Tracheal epithelial cell (primary cell): Measurements from ENCODE around the gene RUBCN. TPM values are rescaled to one million over a fixed set of nuclear protein-coding genes. Genes with fewer than 3 reads are reported as not detected.

ENCODE experiments used
- total RNA-seq: library from RNA; depleted of rRNA; stranded (reverse); fragments of >200 nt; gene quantifications from 2 replicates; pipeline ENCODE4 v1.2.1, GENCODE V29; 2014

Gene RUBCN
- total RNA-seq, result 7.7 and 9.9 TPM in 2 replicates

DNA sequence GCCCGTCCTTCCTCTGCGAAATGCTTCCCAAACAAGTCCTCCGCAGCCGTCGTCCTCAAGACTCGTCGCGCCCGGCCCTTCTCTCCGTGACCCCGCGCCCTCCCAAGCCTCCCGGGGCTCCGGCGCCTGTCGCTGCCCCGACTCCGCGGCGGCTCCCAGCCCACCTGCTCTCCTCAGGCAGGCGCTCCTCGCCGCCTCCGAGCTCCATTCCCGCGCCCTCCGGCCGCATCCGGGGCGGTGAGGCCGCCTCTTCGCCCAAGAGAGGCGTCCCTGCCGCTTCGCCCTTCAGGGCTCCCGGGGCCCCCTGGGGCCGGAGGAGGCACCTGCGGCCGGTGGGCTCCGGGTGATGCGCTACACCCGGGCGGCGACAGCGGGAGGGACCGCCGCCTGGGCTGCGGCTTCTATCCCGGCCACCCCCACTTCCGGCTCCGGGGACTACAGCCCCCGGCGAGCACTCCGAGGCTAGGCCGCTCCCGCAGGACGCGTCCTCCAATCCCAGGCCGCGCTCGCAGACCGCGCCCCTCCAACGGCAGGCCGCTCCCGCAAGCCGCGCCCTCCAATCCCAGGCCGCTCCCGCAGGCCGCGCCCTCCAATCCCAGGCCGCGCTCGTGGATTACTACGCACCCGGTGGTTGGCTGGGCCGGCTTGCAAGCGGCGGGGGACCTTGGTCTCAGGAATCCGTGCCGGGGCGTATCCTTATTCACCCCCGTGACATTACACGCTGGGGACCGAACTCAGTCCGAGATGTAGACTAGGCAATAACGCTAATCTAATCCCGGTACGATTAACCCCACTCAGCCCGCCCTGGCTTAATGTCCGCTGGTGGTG, at the start of gene RUBCN:
Gene RUBCN, minus strand, starts transcription at position 414 of the 828 bp plus-strand sequence. Its CDS starts 185 bp downstream, at position 229.

DNA sequence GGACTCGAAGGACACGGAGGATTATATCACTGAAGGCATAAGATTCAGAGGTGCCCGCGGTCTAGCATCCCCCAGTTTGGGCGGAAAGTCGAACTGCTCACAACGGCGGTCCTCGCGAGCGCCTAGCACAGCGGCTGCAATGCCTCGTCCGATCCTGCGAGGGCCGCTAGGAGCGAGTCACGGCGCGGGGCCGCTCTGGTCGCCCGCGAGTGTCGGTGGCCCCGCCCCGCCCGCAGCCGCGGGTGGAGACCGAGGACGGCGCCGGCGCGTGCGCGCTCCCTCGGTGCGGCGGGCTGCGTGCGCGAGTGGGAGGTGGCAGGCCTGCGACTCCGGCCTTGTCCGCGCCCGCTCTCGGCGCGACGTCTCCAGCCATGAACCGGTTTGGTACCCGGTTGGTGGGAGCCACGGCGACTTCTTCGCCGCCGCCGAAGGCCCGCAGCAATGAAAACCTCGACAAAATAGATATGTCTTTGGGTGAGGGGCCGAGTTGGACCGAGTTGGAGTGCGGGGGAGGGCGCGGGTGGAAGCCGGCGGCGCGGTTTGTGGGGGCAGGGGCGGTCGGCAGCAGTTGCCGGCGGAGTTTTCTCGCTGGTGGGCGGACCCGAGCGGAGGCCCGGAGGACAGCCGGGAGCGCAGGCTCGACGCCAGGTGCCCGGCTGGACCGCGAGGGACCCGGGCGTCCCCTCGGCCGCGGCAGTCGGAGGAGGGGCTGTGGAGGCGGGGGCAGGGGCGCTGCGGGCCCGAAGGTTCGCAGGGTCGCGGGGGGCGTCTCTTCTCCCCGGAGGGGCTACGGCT, 13.1 kb upstream of the RUBCN start, which contains the start of gene FYTTD1:
Gene FYTTD1, plus strand, starts transcription at position 283 of the 795 bp plus-strand sequence. Its CDS starts 89 bp downstream, at position 372.

Other genes with a start within 250 kb of the RUBCN start
- gene BDH1, start 180.9 kb downstream of the RUBCN start, total RNA-seq, result 15.7 and 16.0 TPM in 2 replicates
- 65.2 and 72.8 TPM in 2 replicates for gene FYTTD1, start 13.0 kb upstream of the RUBCN start, total RNA-seq
- 20.9 and 31.1 TPM in 2 replicates for gene LRCH3, start 54.4 kb upstream of the RUBCN start, total RNA-seq
- gene RPL35A, start 213.3 kb upstream of the RUBCN start, total RNA-seq, result 563 and 646 TPM in 2 replicates
- 4.7 and 5.3 TPM in 2 replicates for gene LMLN, start 223.3 kb upstream of the RUBCN start, total RNA-seq